ENCODE results near the gene C1orf21. TPM values are rescaled to one million over a fixed set of nuclear protein-coding genes. Genes with fewer than 3 reads are reported as not detected.

C1orf21 gene
- total RNA-seq, 1 donor from 2014 or later: 33.1 TPM

- H3K4me3 Mint-ChIP-seq: no peak overlapping the region
- no peaks in the 10 kb centered on the region for H3K36me3 Mint-ChIP-seq
- peaks cover 36% of the 10 kb centered on the region for H3K27me3 Mint-ChIP-seq (ENCODE audit: low read depth)
- TF ChIP-seq CTCF (IDR thresholded peaks at IDR 0.05; ENCODE audit: unreplicated experiment): no peak
- H3K4me1 Mint-ChIP-seq: peaks cover 29% of the 10 kb centered on the region
- no peak for DNase-seq (ENCODE audit: low spot score in 2 of 2, unreplicated experiment in 2 of 2)
- H3K27ac Mint-ChIP-seq: no peak overlapping the region
- peaks cover 8% of the 10 kb centered on the region for H3K9me3 Mint-ChIP-seq
Observed at GRCh38 chr1:184669391-184669790, 282.6 kb downstream of the C1orf21 start.

- H3K27ac Mint-ChIP-seq: no peak overlapping the region
Observed at GRCh38 chr1:184672013-184672726, 285.3 kb downstream of the C1orf21 start.

GRCh38 chr1:184673305-184673704 lies 286.5 kb downstream of the C1orf21 start:
- H3K27me3 Mint-ChIP-seq (ENCODE audit: low read depth): peaks cover 21% of the 10 kb centered on the region
- H3K4me3 Mint-ChIP-seq: no peak overlapping the region
- no peak for DNase-seq (ENCODE audit: low spot score in 2 of 2, unreplicated experiment in 2 of 2)
- TF ChIP-seq CTCF (IDR thresholded peaks at IDR 0.05; ENCODE audit: unreplicated experiment): no peak
- H3K4me1 Mint-ChIP-seq: peaks cover 15% of the 10 kb centered on the region
- peaks cover 12% of the 10 kb centered on the region for H3K9me3 Mint-ChIP-seq
- no peak overlapping the region for H3K27ac Mint-ChIP-seq
- H3K36me3 Mint-ChIP-seq: no peaks in the 10 kb centered on the region

More at GRCh38 chr1:184672013-184672726, 285.3 kb downstream of the C1orf21 start:
- Mint-ChIP-seq H3K4me1 (peaks cover 15% of the 10 kb centered on the region), H3K27me3 (ENCODE audit: low read depth) (peaks cover 21% of the 10 kb centered on the region), H3K36me3 (no peaks in the 10 kb centered on the region), H3K4me3 (no peak overlapping the region), H3K9me3 (peaks cover 12% of the 10 kb centered on the region)
- no peak for DNase-seq (ENCODE audit: low spot score in 2 of 2, unreplicated experiment in 2 of 2)
- no peak for TF ChIP-seq CTCF (IDR thresholded peaks at IDR 0.05; ENCODE audit: unreplicated experiment)

DNA sequence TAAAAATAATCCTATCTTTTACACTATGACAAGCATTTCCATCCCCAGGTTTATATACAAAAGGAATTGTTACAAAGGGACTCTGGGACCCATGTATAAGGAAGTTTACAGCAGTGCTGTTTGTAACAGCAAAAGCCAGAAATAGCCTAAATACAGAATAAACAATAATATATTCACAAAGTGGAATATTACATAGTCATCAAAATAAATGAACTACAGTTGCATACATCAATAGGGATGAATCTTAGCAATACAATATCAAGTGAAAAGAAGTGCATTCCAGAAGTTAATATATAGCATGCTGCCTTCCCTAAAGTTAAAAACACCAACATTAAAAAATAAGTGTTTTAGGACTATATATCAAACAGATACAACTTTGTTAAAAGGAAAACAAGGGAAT lies 290.5 kb downstream of the C1orf21 start:
- H3K27me3 Mint-ChIP-seq (ENCODE audit: low read depth): peaks cover 6% of the 10 kb centered on the region
- no peak for DNase-seq (ENCODE audit: low spot score in 2 of 2, unreplicated experiment in 2 of 2)
- peaks cover 12% of the 10 kb centered on the region for H3K36me3 Mint-ChIP-seq
- no peak for TF ChIP-seq CTCF (IDR thresholded peaks at IDR 0.05; ENCODE audit: unreplicated experiment)
- H3K9me3 Mint-ChIP-seq: peaks cover 32% of the 10 kb centered on the region
- no peak overlapping the region for H3K4me3 Mint-ChIP-seq
- H3K27ac Mint-ChIP-seq: no peak overlapping the region
- no peaks in the 10 kb centered on the region for H3K4me1 Mint-ChIP-seq

Measured in mesothelial cell of epicardium (in vitro differentiated cells).